Prostate gland (tissue), 2 donors: ENCODE data around the gene TRAF5. TPM values are rescaled to one million over a fixed set of nuclear protein-coding genes. Genes with fewer than 3 reads are reported as not detected.

ENCODE experiments used
- DNase-seq: peaks from one replicate; pipeline ENCODE4 v3.0.0-alpha.2; 2019; ENCODE audit warnings: low spot score
- H3K27ac ChIP-seq, 2 donors: fragments of 200-600 bp; sonication (generic); 2 replicates each; pipeline ENCODE4 v1.5.1; 2017 to 2019
- H3K27me3 ChIP-seq: fragments of 200-600 bp; sonication (generic); replicated peaks from 2 replicates; pipeline ENCODE4 v1.5.1; 2019; ENCODE audit not compliant: insufficient read depth
- H3K36me3 ChIP-seq, 2 donors: fragments of 200-600 bp; sonication (generic); 1 replicate in 1 of 2; 2 replicates in 1 of 2; pipeline versions ENCODE4 v1.5.1 to v1.8.1; 2017 to 2019
- H3K4me1 ChIP-seq: fragments of 200-600 bp; sonication (generic); replicated peaks from 2 replicates; pipeline ENCODE4 v1.5.1; 2019
- H3K4me3 ChIP-seq, 2 donors: fragments of 200-600 bp; sonication (generic); 2 replicates each; pipeline ENCODE4 v1.5.1; 2017 to 2019
- H3K9me3 ChIP-seq: fragments of 200-600 bp; sonication (generic); 2 replicates; pipeline ENCODE4 v1.5.1; 2017
- CTCF ChIP-seq, 4 experiments: fragments of 200-600 bp in 2 of 4; fragments of 450-650 bp in 2 of 4; sonication (generic) in 2 of 4; IDR thresholded peaks; 1 replicate in 3 of 4; 2 replicates in 1 of 4; pipeline ENCODE4 v1.5.1; 2016 to 2019; ENCODE audit warnings: antibody characterized with exemption in 4 of 4, mild to moderate bottlenecking in 2 of 4, moderate library complexity in 2 of 4
- POLR2A ChIP-seq: fragments of 450-650 bp; IDR thresholded peaks from one replicate; pipeline ENCODE4 v1.6.1; 2016; ENCODE audit warnings: antibody characterized with exemption, mild to moderate bottlenecking
- POLR2AphosphoS5 ChIP-seq: sonication (generic); formaldehyde crosslinking; IDR thresholded peaks from one replicate; pipeline ENCODE4 v1.6.1; 2017; ENCODE audit warnings: antibody characterized with exemption
- WGBS: methylation state at CpG from one replicate; pipeline ENCODE4 v1.1.5; 2018; 5-methylcytosine and 5-hydroxymethylcytosine counted together
- intact Hi-C: fragments of 100-400 bp; cut with DNase I; formaldehyde crosslinking; loops from one replicate; pipeline ENCODE4 v1.14.2; 2022
- total RNA-seq, 2 donors: library from RNA; depleted of rRNA; stranded (reverse); fragments of >200 nt; gene quantifications; one replicate each; pipeline ENCODE4 v1.1.0, GENCODE V29; 2016

TRAF5 gene
- total RNA-seq, 2 donors from 2014 or later, result 8.0 to 12.6 TPM

DNA sequence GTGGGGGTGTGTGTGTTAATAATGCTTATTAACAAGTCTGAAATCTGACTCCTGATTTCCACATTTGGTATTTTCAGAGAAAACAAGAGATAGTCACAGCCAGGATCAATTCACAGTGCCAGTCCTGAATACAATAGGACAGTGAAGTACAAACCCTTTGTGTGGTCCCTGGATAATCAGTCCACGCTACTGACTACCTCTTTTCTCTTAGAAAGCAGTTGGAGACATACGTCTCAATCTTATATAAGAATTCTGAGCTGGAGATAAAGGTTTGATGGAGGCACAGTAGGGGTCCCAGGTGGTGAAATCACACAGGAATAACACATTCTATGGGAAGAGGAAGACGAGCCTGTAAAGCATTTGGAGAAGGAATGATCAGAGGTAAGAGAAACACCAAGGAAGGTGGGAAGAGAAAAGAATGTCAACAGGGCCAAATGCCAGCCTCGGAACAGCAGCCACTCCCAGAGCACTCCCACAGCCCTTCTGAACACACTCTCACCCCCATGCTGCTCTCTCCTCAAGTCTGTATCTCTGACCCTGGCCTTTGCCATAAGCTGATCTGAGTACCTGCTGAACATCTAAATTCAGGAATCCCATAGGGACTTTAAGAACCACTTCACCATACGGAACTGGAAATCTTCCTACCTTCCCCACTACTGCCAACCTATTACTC is 48.6 kb downstream of the TRAF5 start:
- no peaks in the 10 kb centered on the region for H3K4me1 ChIP-seq
- H3K36me3 ChIP-seq, result no peaks in the 10 kb centered on the region
- 56% methylated on average over 5 of the region's 5 CpGs for WGBS
- DNase-seq, result no peak
- no peak overlapping the region for H3K4me3 ChIP-seq
- TF ChIP-seq CTCF (IDR thresholded peaks at IDR 0.05) (no peak), POLR2AphosphoS5 (no peak), POLR2A (no peak)
- no peak overlapping the region for H3K27ac ChIP-seq
- intact Hi-C loops, result no loop called here
- no peaks in the 10 kb centered on the region for H3K9me3 ChIP-seq
- H3K27me3 ChIP-seq, result no peaks in the 10 kb centered on the region

GRCh38 chr1:211375949-211376348 is 49.3 kb downstream of the TRAF5 start:
- H3K27me3 ChIP-seq, result no peaks in the 10 kb centered on the region
- H3K4me1 ChIP-seq, result no peaks in the 10 kb centered on the region
- intact Hi-C loops, result no loop called here
- WGBS, result 42% methylated on average over 2 of the region's 2 CpGs
- H3K36me3 ChIP-seq, result no peaks in the 10 kb centered on the region
- H3K27ac ChIP-seq, result no peak overlapping the region
- H3K4me3 ChIP-seq, result no peak overlapping the region
- DNase-seq, result no peak
- H3K9me3 ChIP-seq, result no peaks in the 10 kb centered on the region
- TF ChIP-seq POLR2AphosphoS5 (no peak), CTCF (IDR thresholded peaks at IDR 0.05) (no peak), POLR2A (no peak)

GRCh38 chr1:211376807-211377470 is 50.3 kb downstream of the TRAF5 start:
- no peaks in the 10 kb centered on the region for H3K4me1 ChIP-seq
- H3K9me3 ChIP-seq, result no peaks in the 10 kb centered on the region
- intact Hi-C loops, result no loop called here
- H3K36me3 ChIP-seq, result no peaks in the 10 kb centered on the region
- no peak for TF ChIP-seq POLR2A
- TF ChIP-seq CTCF (IDR thresholded peaks at IDR 0.05), result no peak
- TF ChIP-seq POLR2AphosphoS5, result no peak
- H3K4me3 ChIP-seq, result no peak overlapping the region
- WGBS, result 86% methylated on average over 4 of the region's 4 CpGs
- DNase-seq, result no peak
- no peaks in the 10 kb centered on the region for H3K27me3 ChIP-seq
- H3K27ac ChIP-seq, result no peak overlapping the region

GRCh38 chr1:211377539-211378450 is 51.2 kb downstream of the TRAF5 start:
- no peak for TF ChIP-seq CTCF (IDR thresholded peaks at IDR 0.05)
- TF ChIP-seq POLR2A, result no peak
- no peak for TF ChIP-seq POLR2AphosphoS5
- WGBS, result 73% methylated on average over 4 of the region's 4 CpGs
- intact Hi-C loops, result no loop called here
- Histone ChIP-seq H3K4me1 (no peaks in the 10 kb centered on the region), H3K27ac (no peak overlapping the region), H3K4me3 (no peak overlapping the region), H3K27me3 (no peaks in the 10 kb centered on the region), H3K36me3 (no peaks in the 10 kb centered on the region), H3K9me3 (no peaks in the 10 kb centered on the region)
- DNase-seq, result no peak
